Prostate gland (tissue), 2 donors: Measurements from ENCODE around the gene RAD51B. TPM values are rescaled to one million over a fixed set of nuclear protein-coding genes. Genes with fewer than 3 reads are reported as not detected.

Experiments used
- DNase-seq: peaks from one replicate; pipeline ENCODE4 v3.0.0-alpha.2; 2019; ENCODE audit warnings: low spot score
- H3K27ac ChIP-seq, 2 donors: fragments of 200-600 bp; sonication (generic); 2 replicates each; pipeline ENCODE4 v1.5.1; 2017 to 2019
- H3K27me3 ChIP-seq: fragments of 200-600 bp; sonication (generic); replicated peaks from 2 replicates; pipeline ENCODE4 v1.5.1; 2019; ENCODE audit not compliant: insufficient read depth
- H3K36me3 ChIP-seq, 2 donors: fragments of 200-600 bp; sonication (generic); 1 replicate in 1 of 2; 2 replicates in 1 of 2; pipeline versions ENCODE4 v1.5.1 to v1.8.1; 2017 to 2019
- H3K4me1 ChIP-seq: fragments of 200-600 bp; sonication (generic); replicated peaks from 2 replicates; pipeline ENCODE4 v1.5.1; 2019
- H3K4me3 ChIP-seq, 2 donors: fragments of 200-600 bp; sonication (generic); 2 replicates each; pipeline ENCODE4 v1.5.1; 2017 to 2019
- H3K9me3 ChIP-seq: fragments of 200-600 bp; sonication (generic); 2 replicates; pipeline ENCODE4 v1.5.1; 2017
- POLR2A ChIP-seq: fragments of 450-650 bp; IDR thresholded peaks from one replicate; pipeline ENCODE4 v1.6.1; 2016; ENCODE audit warnings: antibody characterized with exemption, mild to moderate bottlenecking
- POLR2AphosphoS5 ChIP-seq: sonication (generic); formaldehyde crosslinking; IDR thresholded peaks from one replicate; pipeline ENCODE4 v1.6.1; 2017; ENCODE audit warnings: antibody characterized with exemption
- WGBS: methylation state at CpG from one replicate; pipeline ENCODE4 v1.1.5; 2018; 5-methylcytosine and 5-hydroxymethylcytosine counted together
- intact Hi-C: fragments of 100-400 bp; cut with DNase I; formaldehyde crosslinking; loops from one replicate; pipeline ENCODE4 v1.14.2; 2022
- total RNA-seq, 2 donors: library from RNA; depleted of rRNA; stranded (reverse); fragments of >200 nt; gene quantifications; one replicate each; pipeline ENCODE4 v1.1.0, GENCODE V29; 2016
- TF ChIP-seq, protein P1 (sequence below), 4 experiments: fragments of 200-600 bp in 2 of 4; fragments of 450-650 bp in 2 of 4; sonication (generic) in 2 of 4; IDR thresholded peaks; 1 replicate in 3 of 4; 2 replicates in 1 of 4; pipeline ENCODE4 v1.5.1; 2016 to 2019; ENCODE audit warnings: antibody characterized with exemption in 4 of 4, mild to moderate bottlenecking in 2 of 4, moderate library complexity in 2 of 4

RAD51B gene
- total RNA-seq, 2 donors from 2014 or later, result 14.9 to 35.8 TPM

DNA sequence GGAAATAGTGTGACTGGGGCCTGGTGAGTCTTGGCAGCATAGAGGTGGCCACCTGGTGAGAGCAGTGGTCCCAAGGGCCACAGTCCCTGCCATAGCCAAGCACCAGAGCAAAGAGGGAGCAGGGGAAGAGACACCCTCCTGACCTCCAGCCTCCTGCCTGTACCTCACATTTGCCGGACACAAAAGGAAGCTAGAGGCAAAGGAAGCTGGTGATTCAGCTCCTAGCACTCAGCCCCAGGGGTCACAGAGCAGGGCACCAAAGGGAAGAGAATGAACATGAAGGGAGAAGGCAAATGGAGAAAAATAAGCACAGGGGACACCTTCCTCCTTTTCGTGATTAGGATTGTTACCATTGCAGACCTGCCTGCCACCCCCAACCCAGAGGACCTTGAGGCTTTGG, 756.5 kb downstream of the RAD51B start:
- Histone ChIP-seq H3K9me3 (no peaks in the 10 kb centered on the region), H3K4me3 (no peak overlapping the region), H3K27ac (no peak overlapping the region), H3K36me3 (no peaks in the 10 kb centered on the region), H3K4me1 (no peaks in the 10 kb centered on the region), H3K27me3 (no peaks in the 10 kb centered on the region)
- no peak for DNase-seq
- TF ChIP-seq POLR2A (no peak), POLR2AphosphoS5 (no peak)
- TF ChIP-seq, protein P1, sequence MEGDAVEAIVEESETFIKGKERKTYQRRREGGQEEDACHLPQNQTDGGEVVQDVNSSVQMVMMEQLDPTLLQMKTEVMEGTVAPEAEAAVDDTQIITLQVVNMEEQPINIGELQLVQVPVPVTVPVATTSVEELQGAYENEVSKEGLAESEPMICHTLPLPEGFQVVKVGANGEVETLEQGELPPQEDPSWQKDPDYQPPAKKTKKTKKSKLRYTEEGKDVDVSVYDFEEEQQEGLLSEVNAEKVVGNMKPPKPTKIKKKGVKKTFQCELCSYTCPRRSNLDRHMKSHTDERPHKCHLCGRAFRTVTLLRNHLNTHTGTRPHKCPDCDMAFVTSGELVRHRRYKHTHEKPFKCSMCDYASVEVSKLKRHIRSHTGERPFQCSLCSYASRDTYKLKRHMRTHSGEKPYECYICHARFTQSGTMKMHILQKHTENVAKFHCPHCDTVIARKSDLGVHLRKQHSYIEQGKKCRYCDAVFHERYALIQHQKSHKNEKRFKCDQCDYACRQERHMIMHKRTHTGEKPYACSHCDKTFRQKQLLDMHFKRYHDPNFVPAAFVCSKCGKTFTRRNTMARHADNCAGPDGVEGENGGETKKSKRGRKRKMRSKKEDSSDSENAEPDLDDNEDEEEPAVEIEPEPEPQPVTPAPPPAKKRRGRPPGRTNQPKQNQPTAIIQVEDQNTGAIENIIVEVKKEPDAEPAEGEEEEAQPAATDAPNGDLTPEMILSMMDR (IDR thresholded peaks at IDR 0.05), result no peak
- intact Hi-C loops, result no loop called here
- 83% methylated on average over 2 of the region's 2 CpGs for WGBS

GRCh38 chr14:68576496-68577244, 757.1 kb downstream of the RAD51B start:
- Histone ChIP-seq H3K4me1 (no peaks in the 10 kb centered on the region), H3K27me3 (no peaks in the 10 kb centered on the region), H3K27ac (no peak overlapping the region), H3K36me3 (no peaks in the 10 kb centered on the region), H3K9me3 (no peaks in the 10 kb centered on the region), H3K4me3 (no peak overlapping the region)
- intact Hi-C loops, result no loop called here
- 82% methylated on average over 4 of the region's 4 CpGs for whole genome bisulfite sequencing
- TF ChIP-seq POLR2A (no peak), POLR2AphosphoS5 (no peak)
- TF ChIP-seq, protein P1 (IDR thresholded peaks at IDR 0.05), result no peak
- no peak for DNase-seq

GRCh38 chr14:68577802-68578541, 758.4 kb downstream of the RAD51B start:
- no peak overlapping the region for H3K4me3 ChIP-seq
- no peaks in the 10 kb centered on the region for H3K27me3 ChIP-seq
- no peak overlapping the region for H3K27ac ChIP-seq
- H3K4me1 ChIP-seq, result no peaks in the 10 kb centered on the region
- DNase-seq, result peak; percentile 35
- no peak for TF ChIP-seq POLR2A
- TF ChIP-seq, protein P1 (IDR thresholded peaks at IDR 0.05), result no peak
- TF ChIP-seq POLR2AphosphoS5, result peak; percentile 68
- no peaks in the 10 kb centered on the region for H3K36me3 ChIP-seq
- H3K9me3 ChIP-seq, result no peaks in the 10 kb centered on the region
- intact Hi-C loops, result no loop called here
- WGBS, result 77% methylated on average over 16 of the region's 16 CpGs

DNA sequence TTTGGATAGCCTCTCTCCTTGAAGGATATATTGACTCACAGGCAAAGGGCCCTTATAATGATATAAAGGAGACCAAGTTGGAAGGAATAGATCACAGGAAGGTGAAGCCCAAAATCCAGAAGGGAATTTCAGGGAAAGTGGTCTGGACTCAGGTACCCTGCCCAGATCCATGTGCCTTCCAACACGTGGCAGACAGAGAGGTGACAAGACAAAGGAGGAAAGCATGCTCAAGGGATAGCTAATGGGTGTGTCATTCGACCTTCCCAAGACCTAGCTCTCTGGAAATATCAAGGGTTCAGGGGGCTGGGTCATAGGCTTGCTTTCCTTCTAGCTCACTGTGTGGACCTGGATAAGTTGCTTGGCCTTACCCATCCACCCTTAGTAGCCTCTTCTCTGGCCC, 759.0 kb downstream of the RAD51B start:
- intact Hi-C loops, result no loop called here
- Histone ChIP-seq H3K4me1 (no peaks in the 10 kb centered on the region), H3K27me3 (no peaks in the 10 kb centered on the region), H3K4me3 (no peak overlapping the region), H3K27ac (no peak overlapping the region), H3K36me3 (no peaks in the 10 kb centered on the region), H3K9me3 (no peaks in the 10 kb centered on the region)
- no peak for TF ChIP-seq POLR2AphosphoS5
- TF ChIP-seq POLR2A, result no peak
- TF ChIP-seq, protein P1 (IDR thresholded peaks at IDR 0.05), result no peak
- DNase-seq, result no peak
- 86% methylated on average over 2 of the region's 2 CpGs for WGBS
